HepG2 (cell line): Measurements from ENCODE around the gene TM4SF18. TPM values are rescaled to one million over a fixed set of nuclear protein-coding genes. Genes with fewer than 3 reads are reported as not detected.

Experiments used
- ATAC-seq: fragments of 200-7000 bp; cut with Tn5 transposase; 3 replicates; pipeline ENCODE4 v1.9.1; 2020; ENCODE audit warnings: mild to moderate bottlenecking, moderate library complexity
- BruUV-seq: library from RNA; stranded (reverse); fragments of 400-500 nt; replicated peaks from 2 replicates; lab custom pipeline; 2021; lab: Mats Ljungman, UMichigan
- CTCF ChIA-PET: fragments of 300-600 bp; formaldehyde crosslinking; extraction: SDS; loops from one replicate; lab custom pipeline; 2021; ENCODE audit warnings: low total read pairs, inconsistent platforms, low intra/inter-chr PET ratio; lab: Yijun Ruan, JAX
- POLR2A ChIA-PET: fragments of 350-600 bp; sonication (Branson Sonifier 250); formaldehyde crosslinking; loops from one replicate; lab custom pipeline; 2020; ENCODE audit warnings: antibody characterized with exemption, inconsistent platforms; lab: Yijun Ruan, JAX
- DNase-seq: peaks from one replicate; pipeline ENCODE4 v3.0.0-alpha.2; 2015; ENCODE audit warnings: low spot score
- FAIRE-seq: peaks from 3 replicates; lab custom pipeline; 2011; peaks lifted over from hg19 to GRCh38; lab: Jason Lieb, UNC
- H2AFZ ChIP-seq: one replicate; pipeline ENCODE4 v1.6.1; 2011; ENCODE audit warnings: low read length, inconsistent platforms
- H3K27ac ChIP-seq: fragments of 300-600 bp; 3 replicates; pipeline ENCODE4 v1.8.0; 2011; ENCODE audit warnings: mixed run types, mild to moderate bottlenecking, mixed read lengths, low read length, inconsistent platforms; ENCODE audit not compliant: insufficient read depth; ENCODE audit errors: extremely low read length
- H3K27me3 ChIP-seq, 2 experiments: fragments of 200-600 bp in 1 of 2; 2 replicates in 1 of 2; 3 replicates in 1 of 2; pipeline versions ENCODE4 v1.6.0 to v1.8.0; 2011; ENCODE audit warnings: low read length in 2 of 2, mild to moderate bottlenecking in 2 of 2, moderate library complexity in 2 of 2, inconsistent platforms in 1 of 2; ENCODE audit not compliant: insufficient read depth in 2 of 2, control insufficient read depth in 1 of 2
- H3K36me3 ChIP-seq, 2 experiments: fragments of 200-600 bp in 1 of 2; replicated peaks in 1 of 2; 2 replicates in 1 of 2; 3 replicates in 1 of 2; pipeline versions ENCODE4 v1.5.1 to v1.8.0; 2011; ENCODE audit warnings: low read length in 2 of 2, inconsistent platforms in 1 of 2; ENCODE audit not compliant: insufficient read depth in 2 of 2, control insufficient read depth in 1 of 2
- H3K4me1 ChIP-seq: 2 replicates; pipeline ENCODE4 v1.5.1; 2012; ENCODE audit warnings: low read length, inconsistent platforms; ENCODE audit not compliant: insufficient read depth
- H3K4me2 ChIP-seq: 2 replicates; pipeline ENCODE4 v1.6.0; 2011; ENCODE audit warnings: low read depth, low read length, inconsistent platforms
- H3K4me3 ChIP-seq, 3 experiments: fragments of 200-600 bp in 1 of 3; sonication (generic), shearing (Covaris generic) in 1 of 3; replicated peaks in 1 of 3; 2 replicates each; pipeline ENCODE4 v1.5.1; 2011 to 2016; ENCODE audit warnings: low read length in 3 of 3, inconsistent platforms in 2 of 3, low read depth in 2 of 3, mild to moderate bottlenecking in 2 of 3, control low read depth in 1 of 3, mixed read lengths in 1 of 3; ENCODE audit not compliant: insufficient read depth in 1 of 3
- H3K79me2 ChIP-seq: one replicate; pipeline ENCODE4 v1.6.1; 2011; ENCODE audit warnings: low read length, inconsistent platforms; ENCODE audit not compliant: insufficient read depth
- H3K9ac ChIP-seq: 2 replicates; pipeline ENCODE4 v1.6.0; 2011; ENCODE audit warnings: mild to moderate bottlenecking, low read depth, low read length, inconsistent platforms; ENCODE audit not compliant: insufficient read depth
- H3K9me3 ChIP-seq: 2 replicates; pipeline ENCODE4 v1.5.1; 2012; ENCODE audit warnings: mild to moderate bottlenecking, low read length
- H4K20me1 ChIP-seq: 2 replicates; pipeline ENCODE4 v1.6.0; 2011; ENCODE audit warnings: inconsistent platforms, mild to moderate bottlenecking, low read length, moderate library complexity; ENCODE audit not compliant: insufficient read depth
- FOXA1 ChIP-seq, 2 experiments: fragments of 450-650 bp in 1 of 2; sonication (generic) in 1 of 2; formaldehyde crosslinking in 1 of 2; IDR thresholded peaks; 2 replicates each; pipeline versions ENCODE4 v1.4.0 to v1.6.1; 2016 to 2020; ENCODE audit warnings: missing genetic modification reagents in 1 of 2
- NR2C2 ChIP-seq: sonication (generic); formaldehyde crosslinking; IDR thresholded peaks from 2 replicates; pipeline ENCODE4 v1.4.0; 2020; ENCODE audit warnings: missing genetic modification reagents, mild to moderate bottlenecking, moderate library complexity, borderline replicate concordance
- PHF8 ChIP-seq: sonication (generic); formaldehyde crosslinking; IDR thresholded peaks from 2 replicates; pipeline ENCODE4 v1.5.0; 2020; ENCODE audit warnings: missing genetic modification reagents
- SMYD3 ChIP-seq: sonication (generic); formaldehyde crosslinking; IDR thresholded peaks from 2 replicates; pipeline ENCODE4 v1.8.1; 2023; ENCODE audit warnings: mild to moderate bottlenecking, missing genetic modification reagents
- XBP1 ChIP-seq: sonication (generic); formaldehyde crosslinking; IDR thresholded peaks from 2 replicates; pipeline ENCODE4 v1.5.0; 2020; ENCODE audit warnings: missing genetic modification reagents
- ZFY ChIP-seq: sonication (generic); formaldehyde crosslinking; IDR thresholded peaks from 2 replicates; pipeline ENCODE4 v1.4.0; 2020; ENCODE audit warnings: missing genetic modification reagents
- ZKSCAN1 ChIP-seq: fragments of 150-350 bp; IDR thresholded peaks from 2 replicates; pipeline ENCODE4 v1.6.1; 2014; ENCODE audit warnings: low read length
- ZNF235 ChIP-seq: sonication (generic); formaldehyde crosslinking; IDR thresholded peaks from 2 replicates; pipeline ENCODE4 v1.8.1; 2023; ENCODE audit warnings: mild to moderate bottlenecking, missing genetic modification reagents, borderline replicate concordance
- ZNF30 ChIP-seq: sonication (generic); formaldehyde crosslinking; IDR thresholded peaks from 2 replicates; pipeline ENCODE4 v1.5.0; 2020; ENCODE audit warnings: mild to moderate bottlenecking, missing genetic modification reagents
- ZNF337 ChIP-seq: sonication (generic); formaldehyde crosslinking; IDR thresholded peaks from 2 replicates; pipeline ENCODE4 v1.5.1; 2020; ENCODE audit warnings: missing genetic modification reagents, low read depth, mild to moderate bottlenecking, borderline replicate concordance
- ZNF354B ChIP-seq: sonication (generic); formaldehyde crosslinking; IDR thresholded peaks from 2 replicates; pipeline ENCODE4 v1.8.0; 2022; ENCODE audit warnings: mild to moderate bottlenecking, missing genetic modification reagents
- ZNF557 ChIP-seq: sonication (generic); formaldehyde crosslinking; IDR thresholded peaks from 2 replicates; pipeline ENCODE4 v1.4.0; 2020; ENCODE audit warnings: missing genetic modification reagents
- ZNF720 ChIP-seq: sonication (generic); formaldehyde crosslinking; IDR thresholded peaks from 2 replicates; pipeline ENCODE4 v1.4.0; 2020; ENCODE audit warnings: missing genetic modification reagents
- ZSCAN12 ChIP-seq: sonication (generic); formaldehyde crosslinking; IDR thresholded peaks from 2 replicates; pipeline ENCODE4 v1.9.0; 2021; ENCODE audit warnings: mild to moderate bottlenecking, missing genetic modification reagents
- WGBS: methylation state at CpG from one replicate; pipeline ENCODE4 v1.1.6; 2017; ENCODE audit warnings: low lambda C conversion rate; 5-methylcytosine and 5-hydroxymethylcytosine counted together
- in situ Hi-C: cut with HindIII; loops from 2 replicates; pipeline ENCODE4 v1.10.0; 2017; ENCODE audit warnings: low pct_unique_long_range_greater_than_20kb; ENCODE audit not compliant: extremely low pct_ligation_motif_present
- intact Hi-C: fragments of 100-400 bp; cut with micrococcal nuclease; formaldehyde crosslinking; loops from one replicate; pipeline ENCODE4 v1.10.0; 2022; ENCODE audit not compliant: unreplicated experiment
- polyA plus RNA-seq, 8 experiments: library from polyadenylated mRNA; depleted of rRNA in 3 of 8; stranded (reverse) in 7 of 8; unstranded in 1 of 8; fragments of >200 nt; fragmentation: Illumina TruSeq in 4 of 8; extraction: Trizol in 4 of 8; gene quantifications; 2 replicates each; pipeline versions ENCODE4 v1.2.1 to v1.2.3, GENCODE V29; 2011 to 2016; ENCODE audit warnings: low read depth in 4 of 8, missing spikeins in 1 of 8, mixed read lengths in 1 of 8; ENCODE audit not compliant: insufficient read depth in 1 of 8
- total RNA-seq, 5 experiments: library from RNA; depleted of rRNA; stranded (reverse); fragments of >200 nt; fragmentation: Illumina TruSeq; extraction: Trizol; gene quantifications; 2 replicates each; pipeline ENCODE4 v1.2.3, GENCODE V29; 2016; ENCODE audit warnings: low read depth in 1 of 5
- TF ChIP-seq, protein P1 (sequence below): sonication (generic); formaldehyde crosslinking; IDR thresholded peaks from 2 replicates; pipeline ENCODE4 v1.4.0; 2020; ENCODE audit warnings: mild to moderate bottlenecking, missing genetic modification reagents
- TF ChIP-seq, protein P2 (sequence below): sonication (generic); formaldehyde crosslinking; IDR thresholded peaks from 2 replicates; pipeline ENCODE4 v1.5.1; 2020; ENCODE audit warnings: missing genetic modification reagents, mild to moderate bottlenecking, borderline replicate concordance

TM4SF18 gene
- total and polyA plus RNA-seq, 2 of the 13 experiments (the other 11 are each of a cell fraction or from before 2014, with no cell fraction given), result 0.15 TPM; not detected in 1

DNA sequence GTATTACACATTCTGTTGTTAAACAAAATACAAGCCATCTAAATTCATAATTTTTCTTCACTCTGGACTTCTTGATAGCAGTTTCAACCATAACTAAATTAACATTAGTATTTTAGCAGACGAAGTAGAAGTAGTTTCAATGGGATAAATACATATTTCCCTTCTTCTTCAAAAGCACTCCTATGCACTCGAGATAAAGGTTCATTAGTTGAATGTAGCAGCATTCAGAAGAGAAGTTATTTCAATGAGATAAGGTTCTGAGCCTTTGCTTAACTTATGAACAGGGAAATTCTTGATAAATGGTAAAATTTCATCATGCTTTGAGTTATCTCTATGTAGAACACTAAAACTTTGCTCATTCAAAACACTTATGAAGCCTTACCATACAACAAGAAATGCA, 11.8 kb downstream of the TM4SF18 start:
- Histone ChIP-seq H3K27ac (no peak overlapping the region), H3K27me3 (no peaks in the 10 kb centered on the region), H3K9ac (no peak overlapping the region), H2AFZ (no peak overlapping the region), H3K79me2 (no peaks in the 10 kb centered on the region), H4K20me1 (no peaks in the 10 kb centered on the region), H3K4me2 (no peak overlapping the region), H3K4me1 (peaks cover 23% of the 10 kb centered on the region), H3K36me3 (no peaks in the 10 kb centered on the region), H3K4me3 (no peak overlapping the region), H3K9me3 (no peaks in the 10 kb centered on the region)
- ChIA-PET POLR2A (no interaction called here), CTCF (no interaction called here)
- intact Hi-C loops, result no loop called here
- in situ Hi-C loops, result no loop called here
- WGBS, result 57% methylated on average over 2 of the region's 2 CpGs
- TF ChIP-seq ZKSCAN1 (no peak), PHF8 (CRISPR knock-in tag) (no peak), ZNF30 (no peak), SMYD3 (CRISPR knock-in tag) (no peak), ZNF235 (no peak), ZNF720 (CRISPR knock-in tag) (no peak), ZNF557 (CRISPR knock-in tag) (no peak), ZFY (CRISPR knock-in tag) (no peak), FOXA1 (IDR thresholded peaks at IDR 0.05) (no peak), FOXA1 (CRISPR knock-in tag; IDR thresholded peaks at IDR 0.05) (no peak), ZNF337 (CRISPR knock-in tag) (no peak), ZSCAN12 (CRISPR knock-in tag) (no peak), NR2C2 (no peak), XBP1 (no peak), ZNF354B (CRISPR knock-in tag) (no peak)
- TF ChIP-seq, protein P1, sequence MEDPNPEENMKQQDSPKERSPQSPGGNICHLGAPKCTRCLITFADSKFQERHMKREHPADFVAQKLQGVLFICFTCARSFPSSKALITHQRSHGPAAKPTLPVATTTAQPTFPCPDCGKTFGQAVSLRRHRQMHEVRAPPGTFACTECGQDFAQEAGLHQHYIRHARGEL (CRISPR knock-in tag), result no peak
- TF ChIP-seq, protein P2, sequence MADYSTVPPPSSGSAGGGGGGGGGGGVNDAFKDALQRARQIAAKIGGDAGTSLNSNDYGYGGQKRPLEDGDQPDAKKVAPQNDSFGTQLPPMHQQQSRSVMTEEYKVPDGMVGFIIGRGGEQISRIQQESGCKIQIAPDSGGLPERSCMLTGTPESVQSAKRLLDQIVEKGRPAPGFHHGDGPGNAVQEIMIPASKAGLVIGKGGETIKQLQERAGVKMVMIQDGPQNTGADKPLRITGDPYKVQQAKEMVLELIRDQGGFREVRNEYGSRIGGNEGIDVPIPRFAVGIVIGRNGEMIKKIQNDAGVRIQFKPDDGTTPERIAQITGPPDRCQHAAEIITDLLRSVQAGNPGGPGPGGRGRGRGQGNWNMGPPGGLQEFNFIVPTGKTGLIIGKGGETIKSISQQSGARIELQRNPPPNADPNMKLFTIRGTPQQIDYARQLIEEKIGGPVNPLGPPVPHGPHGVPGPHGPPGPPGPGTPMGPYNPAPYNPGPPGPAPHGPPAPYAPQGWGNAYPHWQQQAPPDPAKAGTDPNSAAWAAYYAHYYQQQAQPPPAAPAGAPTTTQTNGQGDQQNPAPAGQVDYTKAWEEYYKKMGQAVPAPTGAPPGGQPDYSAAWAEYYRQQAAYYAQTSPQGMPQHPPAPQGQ (CRISPR knock-in tag), result no peak
- ATAC-seq (no peak), FAIRE-seq (no peak), DNase-seq (no peak)
- no TSS peak for BruUV-seq
